ENCODE data around the gene DAPP1.

The DAPP1 gene

DNA sequence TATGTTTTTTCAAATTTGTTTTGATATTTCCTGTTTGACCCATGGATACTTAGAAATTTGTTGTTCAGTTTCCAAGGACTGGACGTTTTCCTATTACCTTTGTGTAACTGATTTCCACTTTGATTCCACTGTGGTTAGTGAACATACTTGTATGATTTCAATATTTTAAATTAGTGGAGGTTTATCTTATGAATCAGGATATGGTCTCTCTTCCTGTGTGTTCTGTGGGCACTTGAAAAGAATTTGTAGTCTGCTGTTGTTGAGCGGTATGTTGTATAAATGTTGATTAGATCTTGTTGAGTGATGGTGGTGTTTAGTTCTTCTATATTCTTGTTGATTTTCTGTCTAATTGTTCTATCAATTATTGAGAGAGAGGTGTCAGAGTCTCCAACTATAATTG is 98.8 kb downstream of the DAPP1 start:
- DNase-seq (no peak), ATAC-seq (no peak)

DNA sequence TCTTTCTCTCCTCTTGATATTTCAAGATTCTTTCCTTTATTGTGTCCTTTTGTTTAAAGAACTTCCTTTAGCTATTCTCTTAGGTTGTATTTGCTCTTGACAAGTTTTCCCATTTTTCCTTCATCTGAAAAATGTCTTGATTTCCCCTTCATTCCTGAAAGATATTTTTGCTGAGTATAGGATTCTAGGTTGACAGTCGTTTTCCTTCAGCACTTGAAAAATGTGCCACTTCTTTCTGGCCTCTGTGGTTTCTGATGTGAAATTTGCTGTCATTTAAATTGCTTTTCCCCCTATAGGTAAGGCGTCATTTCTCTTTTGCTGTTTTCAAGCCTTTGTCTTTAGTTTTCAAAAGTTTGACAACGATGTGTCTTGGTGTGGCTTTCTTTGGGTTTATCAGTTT is 100.9 kb downstream of the DAPP1 start:
- DNase-seq: no peak
- no peak for ATAC-seq

DNA sequence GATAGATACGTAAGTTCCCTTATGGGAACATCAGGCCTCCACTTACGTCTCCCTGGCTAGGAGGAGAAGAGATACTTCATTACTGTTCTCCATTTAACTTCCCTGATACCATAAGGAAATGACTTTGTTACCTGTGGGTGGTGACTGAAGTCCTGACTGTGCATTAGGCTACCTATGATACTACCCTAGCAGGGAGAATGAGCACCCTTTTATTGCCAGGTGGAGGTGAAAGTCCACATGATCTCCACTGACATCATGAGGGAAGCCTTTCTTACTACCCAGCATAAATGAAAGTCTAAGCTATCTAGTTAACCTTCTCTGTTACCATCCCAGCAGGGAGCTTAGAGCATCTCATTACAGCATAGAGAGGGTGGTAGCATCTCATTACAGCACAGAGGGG is 102.0 kb downstream of the DAPP1 start:
- no peak for DNase-seq
- no peak for ATAC-seq

All from stimulated activated naive CD8-positive, alpha-beta T cell treated with anti-CD3 and anti-CD28 coated beads, Interleukin-15, Interleukin-2, amounts not matched to agents 100 U/mL and 50 U/mL, for 24 hours (primary cell).